Vagina (tissue), 2 donors: Measurements from ENCODE around the gene LIN28B. TPM values are rescaled to one million over a fixed set of nuclear protein-coding genes. Genes with fewer than 3 reads are reported as not detected.
"Not testable (repeated sequence)": the region's sequence is repeated elsewhere in the genome, so short reads cannot be mapped to it uniquely, and the experiment has no call there.

ENCODE experiments used
- DNase-seq, 2 donors: peaks; one replicate each; pipeline ENCODE4 v3.0.0-alpha.2; 2017; ENCODE audit errors: extremely low spot score in 2 of 2
- H3K27ac ChIP-seq: fragments of 200-600 bp; sonication (generic); one replicate; pipeline ENCODE4 v1.5.1; 2019
- H3K27me3 ChIP-seq: fragments of 200-600 bp; sonication (generic); one replicate; pipeline ENCODE4 v1.5.1; 2019
- H3K36me3 ChIP-seq, 2 donors: fragments of 200-600 bp; sonication (generic); one replicate each; pipeline ENCODE4 v1.5.1; 2017 to 2019
- H3K4me1 ChIP-seq: fragments of 200-600 bp; sonication (generic); one replicate; pipeline ENCODE4 v1.5.1; 2019
- H3K4me3 ChIP-seq, 2 donors: fragments of 200-600 bp; sonication (generic); 1 replicate in 1 of 2; 2 replicates in 1 of 2; pipeline ENCODE4 v1.5.1; 2016 to 2019
- H3K9me3 ChIP-seq: fragments of 200-600 bp; sonication (generic); one replicate; pipeline ENCODE4 v1.5.1; 2019
- POLR2A ChIP-seq, 2 donors: fragments of 450-650 bp; IDR thresholded peaks; one replicate each; pipeline ENCODE4 v1.6.1; 2017; ENCODE audit warnings: antibody characterized with exemption in 2 of 2, mild to moderate bottlenecking in 2 of 2, moderate library complexity in 2 of 2
- POLR2AphosphoS5 ChIP-seq, 2 donors: sonication (generic); formaldehyde crosslinking; IDR thresholded peaks; one replicate each; pipeline ENCODE4 v1.9.0; 2017; ENCODE audit warnings: antibody characterized with exemption in 2 of 2, mild to moderate bottlenecking in 2 of 2, low read depth in 1 of 2; ENCODE audit not compliant: insufficient read depth in 1 of 2
- intact Hi-C: fragments of 100-400 bp; cut with DNase I; formaldehyde crosslinking; loops from one replicate; pipeline ENCODE4 v1.15.1; 2023
- total RNA-seq: library from RNA; depleted of rRNA; stranded (reverse); fragments of >200 nt; gene quantifications from one replicate; pipeline ENCODE4 v1.2.3, GENCODE V29; 2016
- TF ChIP-seq, protein P1 (sequence below), 3 experiments: fragments of 450-650 bp in 2 of 3; fragments of 200-600 bp in 1 of 3; sonication (generic) in 1 of 3; IDR thresholded peaks; one replicate each; pipeline ENCODE4 v1.5.1; 2017 to 2019; ENCODE audit warnings: antibody characterized with exemption in 3 of 3, mild to moderate bottlenecking in 2 of 3, moderate library complexity in 2 of 3

LIN28B gene
- total RNA-seq, 1 donor from 2014 or later = not detected

DNA sequence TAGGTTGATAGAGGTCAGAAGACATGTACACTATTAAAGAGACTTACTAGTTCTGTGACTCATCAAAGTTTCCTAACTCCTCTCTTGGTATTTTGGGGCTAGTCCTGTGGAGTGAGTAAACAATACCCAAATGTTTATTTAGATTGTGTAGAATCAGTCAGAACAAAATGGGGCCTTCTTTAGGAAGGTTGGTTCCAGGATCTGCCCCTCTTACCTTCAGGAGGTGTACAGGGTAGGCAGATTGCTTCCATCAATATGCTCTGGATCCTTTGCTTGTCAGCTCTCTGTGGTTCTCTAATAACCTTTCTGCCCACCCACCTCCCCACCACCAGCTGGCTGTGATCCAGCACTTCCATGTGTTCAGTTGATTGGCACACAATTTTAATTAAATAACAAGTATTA lies 115.9 kb downstream of the LIN28B start:
- H3K4me3 ChIP-seq = no peak overlapping the region
- H3K36me3 ChIP-seq = no peaks in the 10 kb centered on the region
- H3K27ac ChIP-seq = no peak overlapping the region
- DNase-seq = no peak
- H3K4me1 ChIP-seq = no peaks in the 10 kb centered on the region
- intact Hi-C loops = no loop called here
- no peaks in the 10 kb centered on the region for H3K27me3 ChIP-seq
- no peaks in the 10 kb centered on the region for H3K9me3 ChIP-seq
- TF ChIP-seq POLR2A (IDR thresholded peaks at IDR 0.05) (no peak), POLR2AphosphoS5 (IDR thresholded peaks at IDR 0.05; ENCODE audit: insufficient read depth in 1 of 2, low read depth in 1 of 2) (no peak)
- TF ChIP-seq, protein P1, sequence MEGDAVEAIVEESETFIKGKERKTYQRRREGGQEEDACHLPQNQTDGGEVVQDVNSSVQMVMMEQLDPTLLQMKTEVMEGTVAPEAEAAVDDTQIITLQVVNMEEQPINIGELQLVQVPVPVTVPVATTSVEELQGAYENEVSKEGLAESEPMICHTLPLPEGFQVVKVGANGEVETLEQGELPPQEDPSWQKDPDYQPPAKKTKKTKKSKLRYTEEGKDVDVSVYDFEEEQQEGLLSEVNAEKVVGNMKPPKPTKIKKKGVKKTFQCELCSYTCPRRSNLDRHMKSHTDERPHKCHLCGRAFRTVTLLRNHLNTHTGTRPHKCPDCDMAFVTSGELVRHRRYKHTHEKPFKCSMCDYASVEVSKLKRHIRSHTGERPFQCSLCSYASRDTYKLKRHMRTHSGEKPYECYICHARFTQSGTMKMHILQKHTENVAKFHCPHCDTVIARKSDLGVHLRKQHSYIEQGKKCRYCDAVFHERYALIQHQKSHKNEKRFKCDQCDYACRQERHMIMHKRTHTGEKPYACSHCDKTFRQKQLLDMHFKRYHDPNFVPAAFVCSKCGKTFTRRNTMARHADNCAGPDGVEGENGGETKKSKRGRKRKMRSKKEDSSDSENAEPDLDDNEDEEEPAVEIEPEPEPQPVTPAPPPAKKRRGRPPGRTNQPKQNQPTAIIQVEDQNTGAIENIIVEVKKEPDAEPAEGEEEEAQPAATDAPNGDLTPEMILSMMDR (IDR thresholded peaks at IDR 0.05) = no peak

DNA sequence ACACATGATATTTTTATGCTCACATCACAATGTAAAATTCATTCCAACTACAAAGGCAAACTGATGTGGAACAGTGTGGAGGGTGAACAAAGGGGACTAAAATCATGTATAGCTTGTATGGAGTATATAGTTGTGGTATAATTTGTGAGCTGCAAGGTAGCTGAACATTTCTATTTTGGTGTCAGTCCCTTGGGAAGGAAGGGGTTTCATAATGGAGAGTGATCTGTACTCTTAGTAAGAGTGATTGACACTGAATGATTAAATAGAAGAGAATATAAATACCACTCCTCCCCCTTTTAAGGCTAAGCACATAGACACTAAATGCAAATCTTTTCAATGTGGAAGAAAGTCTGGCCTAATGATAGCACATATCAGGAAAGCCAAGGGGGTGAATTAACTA lies 118.3 kb downstream of the LIN28B start:
- no peaks in the 10 kb centered on the region for H3K27me3 ChIP-seq
- intact Hi-C loops = no loop called here
- H3K9me3 ChIP-seq = no peaks in the 10 kb centered on the region
- no peak for TF ChIP-seq POLR2AphosphoS5 (IDR thresholded peaks at IDR 0.05; ENCODE audit: insufficient read depth in 1 of 2, low read depth in 1 of 2)
- TF ChIP-seq, protein P1 (IDR thresholded peaks at IDR 0.05) = no peak
- TF ChIP-seq POLR2A (IDR thresholded peaks at IDR 0.05) = no peak
- no peak overlapping the region for H3K27ac ChIP-seq
- no peaks in the 10 kb centered on the region for H3K4me1 ChIP-seq
- no peak overlapping the region for H3K4me3 ChIP-seq
- DNase-seq = no peak
- no peaks in the 10 kb centered on the region for H3K36me3 ChIP-seq

DNA sequence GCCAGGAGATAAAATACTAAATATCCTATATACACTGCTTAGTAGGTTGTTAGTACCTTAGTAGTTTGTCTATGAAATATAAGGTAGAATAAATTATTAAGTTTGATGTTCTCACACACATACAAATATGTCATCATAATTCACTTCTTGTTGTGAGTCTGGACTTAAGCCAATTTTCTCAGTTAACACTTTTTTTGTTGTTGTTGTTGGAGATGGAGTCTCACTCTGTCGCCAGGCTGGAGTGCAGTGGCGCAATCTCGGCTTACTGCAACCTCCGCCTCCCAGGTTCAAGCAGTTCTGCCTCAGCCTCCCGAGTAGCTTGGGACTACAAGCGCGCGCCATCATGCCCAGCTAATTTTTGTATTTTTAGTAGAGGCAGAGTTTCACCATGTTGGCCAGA lies 119.5 kb downstream of the LIN28B start:
- H3K4me1 ChIP-seq, H3K27me3 ChIP-seq, intact Hi-C loops, H3K27ac ChIP-seq, H3K36me3 ChIP-seq, H3K4me3 ChIP-seq, H3K9me3 ChIP-seq, DNase-seq: not testable (repeated sequence)

DNA sequence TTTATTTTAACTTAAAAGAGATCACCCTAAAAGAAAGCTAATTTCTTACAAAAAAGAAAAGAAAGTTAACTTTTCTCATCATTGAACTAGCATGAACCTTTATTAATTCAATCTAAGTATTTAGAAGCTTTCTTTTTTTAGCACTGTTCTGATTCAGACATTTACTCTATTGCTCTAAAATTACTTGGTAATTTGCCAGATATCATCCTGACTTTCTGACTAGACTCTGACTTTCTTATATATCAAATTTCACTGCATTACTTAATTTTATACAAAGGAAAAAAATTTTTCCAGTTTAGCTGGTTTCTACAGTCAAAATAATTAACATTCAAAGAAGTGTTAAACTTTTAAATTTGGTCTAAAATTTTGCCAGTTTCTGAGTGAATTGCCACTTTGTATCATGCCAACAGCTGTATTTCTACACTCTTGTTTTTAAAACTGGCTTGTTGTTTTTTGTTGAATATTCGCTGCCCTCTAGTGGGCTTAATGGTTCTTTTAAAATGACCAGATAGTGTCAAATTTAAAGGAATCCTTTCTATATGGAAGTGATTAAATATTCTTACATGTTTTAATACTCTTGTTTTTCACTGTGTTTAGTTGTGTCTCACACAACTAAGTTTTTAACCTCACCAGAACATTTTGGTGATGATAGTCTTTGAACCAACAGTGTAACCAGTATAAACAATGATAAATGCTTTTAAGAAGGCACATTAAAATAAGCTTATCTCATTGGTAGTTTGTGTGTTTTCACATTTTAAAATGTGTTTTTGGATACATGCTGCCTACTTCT lies 120.9 kb downstream of the LIN28B start:
- no peaks in the 10 kb centered on the region for H3K27me3 ChIP-seq

DNA sequence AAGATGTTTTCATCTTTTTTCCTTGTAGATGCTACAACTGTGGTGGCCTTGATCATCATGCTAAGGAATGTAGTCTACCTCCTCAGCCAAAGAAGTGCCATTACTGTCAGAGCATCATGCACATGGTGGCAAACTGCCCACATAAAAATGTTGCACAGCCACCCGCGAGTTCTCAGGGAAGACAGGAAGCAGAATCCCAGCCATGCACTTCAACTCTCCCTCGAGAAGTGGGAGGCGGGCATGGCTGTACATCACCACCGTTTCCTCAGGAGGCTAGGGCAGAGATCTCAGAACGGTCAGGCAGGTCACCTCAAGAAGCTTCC lies 121.4 kb downstream of the LIN28B start:
- intact Hi-C loops = no loop called here

More for the DNA sequence above, 120.9 kb downstream of the LIN28B start:
- Histone ChIP-seq H3K9me3 (no peaks in the 10 kb centered on the region), H3K36me3 (no peaks in the 10 kb centered on the region), H3K4me1 (no peaks in the 10 kb centered on the region), H3K4me3 (no peak overlapping the region), H3K27ac (no peak overlapping the region)
- no peak for DNase-seq
- TF ChIP-seq, protein P1 (IDR thresholded peaks at IDR 0.05) = peak in 1 of 3 experiments; percentile 26
- TF ChIP-seq POLR2A (IDR thresholded peaks at IDR 0.05) = no peak
- TF ChIP-seq POLR2AphosphoS5 (IDR thresholded peaks at IDR 0.05; ENCODE audit: insufficient read depth in 1 of 2, low read depth in 1 of 2) = no peak
- intact Hi-C loops = no loop called here

More for the DNA sequence above, 121.4 kb downstream of the LIN28B start:
- Histone ChIP-seq H3K27ac (no peak overlapping the region), H3K9me3 (no peaks in the 10 kb centered on the region), H3K4me3 (no peak overlapping the region), H3K36me3 (no peaks in the 10 kb centered on the region), H3K4me1 (no peaks in the 10 kb centered on the region), H3K27me3 (no peaks in the 10 kb centered on the region)
- DNase-seq = no peak
- TF ChIP-seq, protein P1 (IDR thresholded peaks at IDR 0.05) = no peak
- no peak for TF ChIP-seq POLR2AphosphoS5 (IDR thresholded peaks at IDR 0.05; ENCODE audit: insufficient read depth in 1 of 2, low read depth in 1 of 2)
- no peak for TF ChIP-seq POLR2A (IDR thresholded peaks at IDR 0.05)
